ENCODE data around the gene ORM1. TPM values are rescaled to one million over a fixed set of nuclear protein-coding genes. Genes with fewer than 3 reads are reported as not detected.

The ORM1 gene
- total RNA-seq, 1 donor, result not detected

DNA sequence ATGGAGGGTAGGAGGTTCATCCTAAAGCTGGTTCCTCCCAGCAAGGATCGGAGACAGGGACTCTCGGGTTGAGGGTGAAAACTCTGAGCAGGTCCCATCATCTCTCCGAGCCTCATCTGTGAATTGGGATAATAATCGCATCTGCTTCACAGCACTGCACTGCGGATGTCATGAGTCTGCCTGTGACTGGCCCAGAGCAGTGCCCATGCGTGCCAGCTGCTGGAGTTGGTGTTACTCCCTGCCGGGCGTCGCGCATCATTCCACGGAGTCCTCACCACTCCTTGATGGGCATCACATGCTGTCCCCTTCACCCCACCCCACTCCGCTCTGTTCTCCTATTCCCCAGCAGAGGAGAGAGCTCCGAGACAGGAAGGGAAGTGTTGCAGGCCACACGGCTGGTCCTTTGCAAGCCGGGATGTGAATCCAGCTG lies 35.1 kb upstream of the ORM1 start:
- TF ChIP-seq, protein P1, sequence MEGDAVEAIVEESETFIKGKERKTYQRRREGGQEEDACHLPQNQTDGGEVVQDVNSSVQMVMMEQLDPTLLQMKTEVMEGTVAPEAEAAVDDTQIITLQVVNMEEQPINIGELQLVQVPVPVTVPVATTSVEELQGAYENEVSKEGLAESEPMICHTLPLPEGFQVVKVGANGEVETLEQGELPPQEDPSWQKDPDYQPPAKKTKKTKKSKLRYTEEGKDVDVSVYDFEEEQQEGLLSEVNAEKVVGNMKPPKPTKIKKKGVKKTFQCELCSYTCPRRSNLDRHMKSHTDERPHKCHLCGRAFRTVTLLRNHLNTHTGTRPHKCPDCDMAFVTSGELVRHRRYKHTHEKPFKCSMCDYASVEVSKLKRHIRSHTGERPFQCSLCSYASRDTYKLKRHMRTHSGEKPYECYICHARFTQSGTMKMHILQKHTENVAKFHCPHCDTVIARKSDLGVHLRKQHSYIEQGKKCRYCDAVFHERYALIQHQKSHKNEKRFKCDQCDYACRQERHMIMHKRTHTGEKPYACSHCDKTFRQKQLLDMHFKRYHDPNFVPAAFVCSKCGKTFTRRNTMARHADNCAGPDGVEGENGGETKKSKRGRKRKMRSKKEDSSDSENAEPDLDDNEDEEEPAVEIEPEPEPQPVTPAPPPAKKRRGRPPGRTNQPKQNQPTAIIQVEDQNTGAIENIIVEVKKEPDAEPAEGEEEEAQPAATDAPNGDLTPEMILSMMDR (IDR thresholded peaks at IDR 0.05; ENCODE audit: insufficient read depth, low read length), result no peak
- no peak for DNase-seq (ENCODE audit: low read depth)
- no peak overlapping the region for H3K4me3 ChIP-seq (ENCODE audit: low read depth, low read length)

DNA sequence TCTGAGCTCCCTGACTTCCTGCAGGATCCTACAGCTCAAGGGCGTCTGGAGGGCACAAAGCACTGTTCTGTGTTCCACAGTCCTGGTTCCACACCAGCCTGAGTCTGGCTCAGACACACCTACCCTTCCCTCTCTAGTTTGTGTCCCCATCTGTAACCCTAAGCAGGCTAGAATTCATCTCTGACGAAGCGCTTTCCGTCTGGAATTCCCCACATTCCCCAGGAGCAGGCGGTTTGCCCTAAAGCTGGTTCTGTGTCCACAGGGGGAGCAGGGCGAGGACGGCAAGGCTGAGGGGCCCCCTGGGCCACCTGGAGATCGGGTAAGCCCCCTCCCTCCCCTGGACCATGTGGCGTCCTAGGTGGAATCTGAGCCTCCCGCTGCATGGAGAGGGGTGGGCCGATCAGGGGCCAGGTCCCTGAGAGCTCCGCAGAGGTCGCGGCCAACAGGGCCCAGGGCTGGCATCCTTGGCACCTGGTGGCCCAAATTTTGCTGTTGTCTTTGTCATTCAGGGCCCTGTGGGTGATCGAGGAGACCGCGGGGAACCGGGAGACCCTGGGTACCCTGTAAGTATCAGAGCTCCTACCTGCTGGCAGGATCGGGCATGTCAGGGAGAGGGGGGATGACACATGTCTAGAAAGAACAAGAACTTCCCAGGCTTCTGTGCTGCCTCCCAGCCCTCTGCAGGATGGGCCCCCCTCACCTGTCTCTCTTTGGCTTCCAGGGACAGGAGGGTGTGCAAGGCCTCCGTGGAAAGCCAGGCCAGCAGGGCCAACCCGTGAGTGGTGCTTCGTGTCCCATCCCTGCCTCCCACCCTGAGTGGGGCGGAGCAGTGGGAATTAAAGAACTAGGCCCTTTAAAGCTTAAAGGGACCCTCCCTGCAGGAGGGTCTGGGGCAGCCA lies 34.5 kb upstream of the ORM1 start:
- no peak overlapping the region for H3K4me3 ChIP-seq (ENCODE audit: low read depth, low read length)
- TF ChIP-seq, protein P1 (IDR thresholded peaks at IDR 0.05; ENCODE audit: insufficient read depth, low read length), result no peak
- peak; percentile 33 for DNase-seq (ENCODE audit: low read depth)

DNA sequence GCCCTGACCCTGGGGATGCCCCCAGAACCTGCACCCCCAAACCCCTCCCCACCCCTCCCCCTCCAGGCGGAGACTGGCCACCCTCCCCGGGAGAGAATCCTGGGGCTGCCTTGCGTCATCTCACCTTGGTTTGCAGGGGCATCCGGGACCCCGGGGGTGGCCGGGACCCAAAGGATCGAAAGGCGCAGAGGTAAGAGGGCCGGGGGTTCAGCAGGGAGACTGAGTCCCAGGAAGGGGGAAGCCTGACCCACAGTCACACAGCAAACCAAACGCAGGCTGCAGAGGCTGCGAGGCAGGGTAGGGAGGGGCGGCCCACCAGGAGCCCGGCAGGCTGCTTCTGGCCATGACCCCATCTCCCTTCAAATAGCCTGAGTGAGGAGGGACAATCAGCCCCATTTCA lies 33.8 kb upstream of the ORM1 start:
- H3K4me3 ChIP-seq (ENCODE audit: low read depth, low read length), result no peak overlapping the region
- TF ChIP-seq, protein P1 (IDR thresholded peaks at IDR 0.05; ENCODE audit: insufficient read depth, low read length), result no peak
- DNase-seq (ENCODE audit: low read depth), result no peak

DNA sequence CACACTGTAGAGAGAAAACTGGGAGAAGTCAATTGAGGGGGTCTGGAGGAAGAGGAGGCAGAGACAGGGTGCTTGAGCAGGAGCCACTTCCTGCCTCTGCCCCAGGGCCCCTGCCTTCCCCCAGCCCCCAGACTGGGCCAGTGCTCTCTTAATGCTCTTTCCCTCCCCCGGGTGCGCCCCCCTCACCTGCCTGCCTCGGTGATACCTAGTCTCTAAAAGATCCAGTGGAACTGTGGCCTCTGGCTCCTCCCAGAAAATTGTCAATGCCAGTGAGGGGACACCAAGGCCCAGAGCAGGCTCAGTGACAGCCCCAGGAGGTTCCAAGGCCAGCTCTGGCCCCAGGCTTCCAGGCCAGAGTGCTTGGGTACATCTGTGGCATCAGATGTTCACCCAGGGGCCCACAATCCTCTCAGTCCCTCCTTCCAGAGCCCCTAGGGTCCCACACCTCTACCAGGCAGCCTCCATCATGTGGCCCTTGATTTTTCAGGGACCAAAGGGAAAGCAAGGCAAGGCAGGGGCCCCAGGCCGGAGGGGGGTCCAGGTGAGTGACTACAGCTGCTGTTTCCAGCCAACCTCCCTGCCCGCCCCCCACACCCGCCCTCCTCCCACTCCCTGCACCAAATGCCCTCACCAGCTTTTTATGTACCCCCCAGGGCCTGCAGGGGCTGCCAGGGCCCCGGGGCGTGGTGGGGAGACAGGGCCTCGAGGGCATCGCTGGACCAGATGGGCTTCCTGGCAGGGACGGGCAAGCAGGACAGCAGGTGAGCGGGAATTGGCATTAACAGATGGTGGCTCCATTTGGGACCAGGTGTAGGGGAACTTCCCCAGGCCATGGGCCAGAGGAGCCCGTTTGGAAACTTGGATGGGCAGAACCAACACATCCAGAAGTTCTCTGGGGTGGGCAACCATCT lies 33.1 kb upstream of the ORM1 start:
- no peak overlapping the region for H3K4me3 ChIP-seq (ENCODE audit: low read depth, low read length)
- DNase-seq (ENCODE audit: low read depth), result no peak
- TF ChIP-seq, protein P1 (IDR thresholded peaks at IDR 0.05; ENCODE audit: insufficient read depth, low read length), result no peak

DNA sequence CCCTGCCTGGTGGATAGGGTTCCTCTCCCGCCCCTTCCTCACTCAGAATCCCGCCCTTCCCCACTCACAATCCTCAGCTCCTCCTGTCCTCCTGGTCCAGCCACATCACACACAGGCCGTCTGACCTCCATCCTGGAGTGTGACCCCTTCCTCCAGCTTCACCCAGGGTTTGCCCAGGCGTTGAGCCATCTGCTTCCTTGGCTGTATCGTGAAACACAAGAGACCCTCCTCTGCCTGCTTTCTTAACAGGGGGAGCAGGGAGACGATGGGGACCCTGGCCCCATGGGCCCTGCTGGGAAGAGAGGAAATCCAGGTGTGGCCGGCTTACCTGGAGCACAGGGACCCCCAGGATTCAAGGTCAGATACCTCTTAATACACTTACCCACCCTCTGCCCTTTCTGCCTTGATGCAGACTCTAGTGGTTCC lies 32.3 kb upstream of the ORM1 start:
- TF ChIP-seq, protein P1 (IDR thresholded peaks at IDR 0.05; ENCODE audit: insufficient read depth, low read length), result no peak
- DNase-seq (ENCODE audit: low read depth), result no peak
- H3K4me3 ChIP-seq (ENCODE audit: low read depth, low read length), result no peak overlapping the region

DNA sequence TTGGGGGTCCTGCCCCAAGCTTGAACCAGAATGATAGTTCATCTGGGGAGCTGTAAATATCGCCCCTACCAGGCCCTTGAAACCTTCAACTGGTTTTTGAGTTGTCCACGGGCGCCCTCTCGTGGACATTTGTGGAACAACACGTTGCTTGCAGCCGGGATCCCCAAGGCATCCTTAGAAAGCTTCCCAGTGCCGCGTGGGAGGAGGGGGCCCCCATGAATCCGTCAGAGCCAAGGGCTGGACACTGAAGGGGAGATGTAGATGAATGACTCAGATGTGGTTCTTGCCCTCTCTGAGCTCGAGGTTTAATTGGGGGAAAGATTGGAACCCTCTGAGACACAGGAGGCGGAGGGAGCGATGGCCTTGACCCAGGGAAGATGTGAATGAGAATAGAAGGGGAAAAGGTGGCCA lies 31.8 kb upstream of the ORM1 start:
- TF ChIP-seq, protein P1 (IDR thresholded peaks at IDR 0.05; ENCODE audit: insufficient read depth, low read length), result peak; percentile 82
- peak; percentile 74 for DNase-seq (ENCODE audit: low read depth)
- H3K4me3 ChIP-seq (ENCODE audit: low read depth, low read length), result no peak overlapping the region

Data from fibroblast of the aortic adventitia (primary cell).